Inflammatory macrophage (primary cell): ENCODE measurements around the gene HIPK4.
A peak's percentile ranks its signal among the peaks of the same experiment; 100 is the strongest.
"Not testable (repeated sequence)": the region's sequence is repeated elsewhere in the genome, so short reads cannot be mapped to it uniquely, and the experiment has no call there.

Source experiments
- DNase-seq, 2 donors: peaks; one replicate each; pipeline ENCODE4 v3.0.0-alpha.2; 2020 to 2022

Gene HIPK4

GRCh38 chr19:40416918-40417642, 27.1 kb upstream of the HIPK4 start:
- DNase-seq = peak; percentile 30 to 32

- DNase-seq = peak in 1 of 2 donors; percentile 39
Measured at GRCh38 chr19:40415768-40416167, 25.8 kb upstream of the HIPK4 start.

GRCh38 chr19:40414542-40415535, 24.9 kb upstream of the HIPK4 start:
- no peak for DNase-seq

GRCh38 chr19:40413291-40413845, 23.4 kb upstream of the HIPK4 start, which contains the start of gene PRX:
Gene PRX, minus strand, starts transcription at chr19:40413378. Its CDS starts 5,446 bp downstream, at chr19:40407932.
- DNase-seq = no peak

GRCh38 chr19:40412866-40413265, 22.9 kb upstream of the HIPK4 start:
- DNase-seq = no peak

GRCh38 chr19:40411958-40412499, 22.0 kb upstream of the HIPK4 start:
- DNase-seq = no peak

- no peak for DNase-seq
Measured at GRCh38 chr19:40411125-40411842, 21.3 kb upstream of the HIPK4 start.

GRCh38 chr19:40410030-40410389, 20.0 kb upstream of the HIPK4 start:
- DNase-seq = no peak

- not testable (repeated sequence) for DNase-seq
Measured at GRCh38 chr19:40408598-40408925, 18.6 kb upstream of the HIPK4 start.

GRCh38 chr19:40407714-40408597, 18.0 kb upstream of the HIPK4 start:
- DNase-seq = no peak

- peak; percentile 80 to 88 for DNase-seq
Measured at GRCh38 chr19:40403262-40403984, 13.4 kb upstream of the HIPK4 start.

- no peak for DNase-seq
Measured at GRCh38 chr19:40400559-40400958, 10.6 kb upstream of the HIPK4 start.

GRCh38 chr19:40398417-40399131, 8.6 kb upstream of the HIPK4 start:
- DNase-seq = peak; percentile 38 to 68

GRCh38 chr19:40397568-40397906, 7.6 kb upstream of the HIPK4 start:
- no peak for DNase-seq

- no peak for DNase-seq
Measured at GRCh38 chr19:40396886-40397567, 7.0 kb upstream of the HIPK4 start.

- DNase-seq = no peak
Measured at GRCh38 chr19:40395956-40396355, 6.0 kb upstream of the HIPK4 start.

GRCh38 chr19:40394816-40395210, 4.8 kb upstream of the HIPK4 start:
- no peak for DNase-seq

GRCh38 chr19:40393894-40394815, 4.2 kb upstream of the HIPK4 start:
- no peak for DNase-seq
